GM12891 (cell line): ENCODE results near the gene RADX.

Experiments used
- PAX5 ChIP-seq: IDR thresholded peaks from 2 replicates; pipeline ENCODE4 v1.6.1; 2011; ENCODE audit warnings: low read length, moderate library complexity, mild to moderate bottlenecking; ENCODE audit not compliant: insufficient read depth, severe bottlenecking
- POLR2A ChIP-seq: IDR thresholded peaks from 2 replicates; pipeline ENCODE4 v1.6.1; 2011; ENCODE audit warnings: low read depth, low read length, control low read depth
- POLR2AphosphoS5 ChIP-seq: IDR thresholded peaks from 2 replicates; pipeline ENCODE4 v1.6.1; 2011; ENCODE audit warnings: low read depth, low read length, control low read depth
- POU2F2 ChIP-seq: IDR thresholded peaks from 2 replicates; pipeline ENCODE4 v1.6.1; 2011; ENCODE audit warnings: low read depth, mild to moderate bottlenecking, control low read depth, low read length, moderate library complexity
- SPI1 ChIP-seq: IDR thresholded peaks from 2 replicates; pipeline ENCODE4 v1.6.1; 2011; ENCODE audit warnings: low read depth, low read length, control low read depth
- TAF1 ChIP-seq: IDR thresholded peaks from 2 replicates; pipeline ENCODE4 v1.6.1; 2011; ENCODE audit warnings: low read depth, low read length, control low read depth

- TF ChIP-seq TAF1 (no peak), POLR2A (no peak), POLR2AphosphoS5 (no peak), POU2F2 (no peak), SPI1 (no peak), PAX5 (no peak)
Observed at GRCh38 chrX:106716463-106716862, 104.7 kb downstream of the RADX start.
